ENCODE data around the gene CFAP91. TPM values are rescaled to one million over a fixed set of nuclear protein-coding genes. Genes with fewer than 3 reads are reported as not detected.

CFAP91 gene
- total RNA-seq, 4 donors from 2014 or later, result 1.5 to 6.5 (median 4.4) TPM

DNA sequence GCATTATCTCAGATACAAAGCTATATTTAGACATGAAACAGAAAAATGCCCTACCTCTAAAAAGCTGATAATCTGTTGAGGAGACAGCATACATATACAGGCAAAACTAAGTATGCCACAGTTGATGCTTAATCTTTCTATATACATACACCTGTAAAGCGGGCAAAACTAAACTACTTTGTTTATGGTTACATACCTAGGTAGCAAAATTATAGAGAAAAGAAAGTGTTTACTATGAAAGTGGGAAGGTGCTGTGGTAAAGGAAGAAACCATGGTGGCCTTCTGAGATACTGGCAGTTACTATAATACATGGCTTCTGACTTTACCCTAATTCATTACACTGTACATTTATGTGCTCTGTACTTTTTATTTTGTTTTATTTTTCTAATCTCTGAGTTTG, 43.1 kb downstream of the CFAP91 start:
- Histone ChIP-seq H3K9me3 (no peaks in the 10 kb centered on the region), H3K36me3 (peaks cover under 1 to 48% (median 7%) of the 10 kb centered on the region in 4 donors), H3K4me3 (no peak overlapping the region), H3K27ac (replicated peaks in 1 of 4) (no peak overlapping the region), H3K4me1 (no peaks in the 10 kb centered on the region), H3K27me3 (no peaks in the 10 kb centered on the region)
- intact Hi-C loops (cut with DNase I), result no loop called here
- TF ChIP-seq, protein P1, sequence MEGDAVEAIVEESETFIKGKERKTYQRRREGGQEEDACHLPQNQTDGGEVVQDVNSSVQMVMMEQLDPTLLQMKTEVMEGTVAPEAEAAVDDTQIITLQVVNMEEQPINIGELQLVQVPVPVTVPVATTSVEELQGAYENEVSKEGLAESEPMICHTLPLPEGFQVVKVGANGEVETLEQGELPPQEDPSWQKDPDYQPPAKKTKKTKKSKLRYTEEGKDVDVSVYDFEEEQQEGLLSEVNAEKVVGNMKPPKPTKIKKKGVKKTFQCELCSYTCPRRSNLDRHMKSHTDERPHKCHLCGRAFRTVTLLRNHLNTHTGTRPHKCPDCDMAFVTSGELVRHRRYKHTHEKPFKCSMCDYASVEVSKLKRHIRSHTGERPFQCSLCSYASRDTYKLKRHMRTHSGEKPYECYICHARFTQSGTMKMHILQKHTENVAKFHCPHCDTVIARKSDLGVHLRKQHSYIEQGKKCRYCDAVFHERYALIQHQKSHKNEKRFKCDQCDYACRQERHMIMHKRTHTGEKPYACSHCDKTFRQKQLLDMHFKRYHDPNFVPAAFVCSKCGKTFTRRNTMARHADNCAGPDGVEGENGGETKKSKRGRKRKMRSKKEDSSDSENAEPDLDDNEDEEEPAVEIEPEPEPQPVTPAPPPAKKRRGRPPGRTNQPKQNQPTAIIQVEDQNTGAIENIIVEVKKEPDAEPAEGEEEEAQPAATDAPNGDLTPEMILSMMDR (IDR thresholded peaks at IDR 0.05), result no peak
- no peak for TF ChIP-seq POLR2AphosphoS5 (IDR thresholded peaks at IDR 0.05)
- TF ChIP-seq EP300 (IDR thresholded peaks at IDR 0.05), result no peak
- TF ChIP-seq POLR2A (IDR thresholded peaks at IDR 0.05; ENCODE audit: low read depth), result no peak
- whole genome bisulfite sequencing, result 92% methylated on average over 1 of the region's 1 CpG
- DNase-seq (ENCODE audit: extremely low spot score), result no peak

GRCh38 chr3:119746423-119746822, 43.6 kb downstream of the CFAP91 start:
- DNase-seq (ENCODE audit: extremely low spot score), result no peak
- intact Hi-C loops (cut with DNase I), result no loop called here
- no peaks in the 10 kb centered on the region for H3K4me1 ChIP-seq
- no peaks in the 10 kb centered on the region for H3K27me3 ChIP-seq
- H3K4me3 ChIP-seq, result no peak overlapping the region
- H3K9me3 ChIP-seq, result no peaks in the 10 kb centered on the region
- no peak overlapping the region for H3K27ac ChIP-seq (replicated peaks in 1 of 4)
- TF ChIP-seq EP300 (IDR thresholded peaks at IDR 0.05), result no peak
- no peak for TF ChIP-seq POLR2A (IDR thresholded peaks at IDR 0.05; ENCODE audit: low read depth)
- TF ChIP-seq POLR2AphosphoS5 (IDR thresholded peaks at IDR 0.05), result no peak
- TF ChIP-seq, protein P1 (IDR thresholded peaks at IDR 0.05), result no peak
- peaks cover 5 to 53% (median 9%) of the 10 kb centered on the region in 4 donors for H3K36me3 ChIP-seq
- 77% methylated on average over 3 of the region's 3 CpGs for whole genome bisulfite sequencing

- DNase-seq (ENCODE audit: extremely low spot score), result no peak
- Histone ChIP-seq H3K27ac (replicated peaks in 1 of 4) (no peak overlapping the region), H3K4me1 (no peaks in the 10 kb centered on the region), H3K36me3 (peaks cover 8 to 62% (median 13%) of the 10 kb centered on the region in 4 donors), H3K9me3 (no peaks in the 10 kb centered on the region), H3K27me3 (no peaks in the 10 kb centered on the region), H3K4me3 (no peak overlapping the region)
- 60% methylated on average over 4 of the region's 4 CpGs for WGBS
- intact Hi-C loops (cut with DNase I), result no loop called here
- TF ChIP-seq POLR2A (IDR thresholded peaks at IDR 0.05; ENCODE audit: low read depth) (no peak), POLR2AphosphoS5 (IDR thresholded peaks at IDR 0.05) (no peak), EP300 (IDR thresholded peaks at IDR 0.05) (no peak)
- TF ChIP-seq, protein P1 (IDR thresholded peaks at IDR 0.05), result no peak
These were observed 44.5 kb downstream of the CFAP91 start for GRCh38 chr3:119747357-119747756.

GRCh38 chr3:119748991-119749390, 46.2 kb downstream of the CFAP91 start:
- Histone ChIP-seq H3K4me3 (no peak overlapping the region), H3K27ac (replicated peaks in 1 of 4) (no peak overlapping the region), H3K36me3 (peaks cover 8 to 76% (median 16%) of the 10 kb centered on the region in 4 donors), H3K9me3 (peaks cover 0 to 10% (median 3%) of the 10 kb centered on the region in 4 donors), H3K4me1 (no peaks in the 10 kb centered on the region), H3K27me3 (no peaks in the 10 kb centered on the region)
- intact Hi-C loops (cut with DNase I), result no loop called here
- no peak for DNase-seq (ENCODE audit: extremely low spot score)
- TF ChIP-seq POLR2A (IDR thresholded peaks at IDR 0.05; ENCODE audit: low read depth), result no peak
- no peak for TF ChIP-seq EP300 (IDR thresholded peaks at IDR 0.05)
- no peak for TF ChIP-seq POLR2AphosphoS5 (IDR thresholded peaks at IDR 0.05)
- TF ChIP-seq, protein P1 (IDR thresholded peaks at IDR 0.05), result no peak
- WGBS, result 80% methylated on average over 1 of the region's 1 CpG

GRCh38 chr3:119751423-119751822, 48.6 kb downstream of the CFAP91 start:
- Histone ChIP-seq H3K4me3 (no peak overlapping the region), H3K27ac (replicated peaks in 1 of 4) (no peak overlapping the region), H3K9me3 (peaks cover 0 to 12% (median 5%) of the 10 kb centered on the region in 4 donors), H3K4me1 (no peaks in the 10 kb centered on the region), H3K36me3 (peaks cover 8 to 73% (median 19%) of the 10 kb centered on the region in 4 donors), H3K27me3 (no peaks in the 10 kb centered on the region)
- TF ChIP-seq POLR2A (IDR thresholded peaks at IDR 0.05; ENCODE audit: low read depth) (no peak), EP300 (IDR thresholded peaks at IDR 0.05) (no peak), POLR2AphosphoS5 (IDR thresholded peaks at IDR 0.05) (no peak)
- TF ChIP-seq, protein P1 (IDR thresholded peaks at IDR 0.05), result no peak
- no peak for DNase-seq (ENCODE audit: extremely low spot score)
- WGBS, result 88% methylated on average over 3 of the region's 3 CpGs
- intact Hi-C loops (cut with DNase I), result no loop called here
